ENCODE results near the gene ANO4.

Gene ANO4

DNA sequence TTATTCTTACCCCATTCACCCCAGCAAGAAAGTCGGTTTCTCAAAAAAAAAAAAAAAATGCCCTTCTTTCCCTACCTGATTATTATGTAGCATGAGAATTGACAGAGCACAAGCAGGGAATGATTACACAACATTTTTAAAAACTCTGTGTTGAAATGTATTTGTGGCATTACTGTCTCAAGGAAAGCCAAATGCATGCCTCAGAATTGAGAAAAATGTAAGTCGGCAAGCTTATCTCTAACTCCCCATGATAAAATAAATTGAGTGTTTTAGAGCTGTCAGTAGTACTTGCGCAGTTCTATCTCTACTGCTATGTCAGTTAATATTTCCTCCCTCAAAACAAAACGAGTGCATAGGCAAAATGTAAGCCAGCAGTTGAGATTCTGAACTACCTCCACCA lies 25.7 kb downstream of the ANO4 start:
- no peak for DNase-seq

DNA sequence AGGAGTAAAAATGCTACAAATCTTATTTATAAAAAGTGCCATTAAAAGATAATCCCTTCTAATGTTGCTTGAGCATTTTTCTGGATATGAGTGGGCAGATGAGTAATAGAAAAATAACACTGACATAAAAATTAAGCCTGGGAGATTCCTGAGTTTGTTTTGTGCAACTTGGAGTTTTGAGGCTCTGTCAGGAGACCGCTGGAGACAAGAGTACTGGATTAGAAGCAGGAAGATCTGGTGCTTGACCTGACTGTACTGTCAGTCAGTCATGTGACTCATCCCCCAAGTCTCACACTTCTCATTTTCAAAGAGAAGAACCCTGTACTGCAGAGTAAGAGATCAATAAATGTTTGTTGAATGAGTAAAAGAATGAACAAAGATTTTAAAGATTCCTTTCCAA lies 29.4 kb downstream of the ANO4 start:
- DNase-seq, result no peak

DNA sequence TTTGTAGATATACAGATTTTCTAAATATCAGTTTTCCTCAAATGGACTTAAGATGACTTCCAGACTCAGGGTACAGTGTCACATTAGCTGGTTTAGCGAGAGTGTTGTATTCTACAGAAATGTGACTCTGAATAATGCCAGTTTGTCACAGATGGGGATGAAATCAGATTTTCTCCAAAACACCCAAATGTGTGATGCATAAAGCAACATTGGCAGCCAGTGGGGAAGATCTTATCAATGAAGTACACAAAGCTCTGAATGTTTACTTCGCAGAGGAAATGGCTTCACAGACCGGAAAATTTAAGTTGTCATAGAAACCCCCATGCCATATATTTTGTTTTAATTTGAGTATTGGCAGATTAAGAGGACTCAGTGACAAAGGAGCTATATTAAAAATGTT lies 29.9 kb downstream of the ANO4 start:
- no peak for DNase-seq

DNA sequence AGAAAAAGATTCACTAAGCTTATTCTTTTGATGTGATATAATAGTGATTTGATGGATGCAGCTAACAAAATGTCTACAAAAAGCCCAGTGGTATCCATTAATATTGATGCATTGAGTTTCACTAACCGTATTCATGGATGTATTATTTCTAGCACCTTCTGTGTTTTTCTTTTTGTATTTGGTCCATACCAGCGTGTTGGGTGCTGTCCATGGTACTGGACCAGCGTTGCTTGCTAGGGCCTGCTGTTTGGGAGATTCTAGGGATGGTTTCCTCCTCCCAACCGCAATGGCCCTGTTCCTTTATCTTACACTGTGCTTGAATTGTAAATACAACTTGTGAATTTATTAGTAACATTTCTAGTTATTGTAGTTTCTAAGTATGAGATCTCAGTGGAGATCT lies 31.7 kb downstream of the ANO4 start:
- DNase-seq, result no peak

DNA sequence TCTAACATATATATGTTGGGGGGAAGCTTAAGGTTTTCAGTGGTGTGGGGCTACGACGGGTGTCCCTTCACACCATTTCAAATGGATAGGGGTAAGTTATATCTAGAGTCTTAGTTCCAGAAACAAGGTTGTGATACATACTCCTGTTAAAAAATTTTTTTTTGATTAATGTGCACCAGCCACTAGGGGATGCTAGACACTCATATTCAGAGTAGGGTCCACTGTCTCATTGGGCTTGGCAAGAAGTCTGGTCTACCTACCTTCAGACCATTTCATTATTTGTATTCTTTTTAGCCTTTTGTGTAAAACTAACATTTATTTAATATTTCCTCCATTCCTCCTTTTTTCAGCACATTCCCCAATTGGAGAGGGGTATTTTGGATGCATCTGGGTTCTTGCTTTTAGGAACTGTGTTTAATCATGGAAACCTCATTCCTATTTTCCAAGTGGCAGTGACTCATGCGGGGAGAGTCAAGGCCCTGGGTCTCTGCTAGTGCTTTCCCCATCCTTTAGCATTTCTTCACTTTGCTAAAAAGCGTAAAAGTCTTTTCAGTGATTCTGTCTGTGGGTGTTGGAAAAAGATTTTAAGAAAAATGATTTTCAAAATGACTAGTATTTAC lies 33.4 kb downstream of the ANO4 start:
- DNase-seq, result no peak

DNA sequence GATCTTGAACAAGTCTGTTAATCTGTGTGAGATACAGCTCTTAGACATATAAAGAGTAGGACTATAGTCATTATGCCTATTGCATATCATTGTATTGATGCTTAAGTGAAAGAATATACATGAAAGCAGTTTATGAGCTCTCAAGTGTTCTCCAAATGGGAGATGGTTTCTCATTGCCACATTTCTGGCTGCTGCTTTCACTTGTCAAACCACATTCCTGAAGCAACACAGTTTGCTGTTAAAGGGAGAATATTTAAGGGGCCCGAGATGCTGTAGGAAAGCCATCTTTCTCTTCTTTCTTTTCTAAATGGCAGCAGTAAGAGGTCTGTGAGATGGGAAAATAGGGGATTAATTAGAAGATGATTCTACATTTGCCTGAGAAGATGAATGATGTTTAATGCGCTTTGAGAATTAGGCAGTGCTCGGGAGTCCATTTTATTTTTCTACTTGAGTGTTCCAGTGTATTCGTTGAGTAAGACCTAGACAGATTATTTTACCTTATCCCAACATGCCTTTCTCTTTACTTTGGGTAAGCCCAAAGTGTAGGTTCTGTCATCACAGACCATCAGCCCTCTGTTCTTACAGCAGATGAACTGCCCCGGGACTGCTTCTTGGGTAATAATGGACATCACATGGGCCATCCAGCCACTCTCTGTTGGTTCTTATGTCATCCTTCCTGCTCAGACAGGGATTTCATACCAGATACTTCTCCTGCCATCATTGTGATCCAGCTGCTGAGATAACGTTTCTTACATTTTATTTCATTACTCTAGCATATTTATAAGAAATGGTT lies 35.6 kb downstream of the ANO4 start:
- DNase-seq, result no peak

DNA sequence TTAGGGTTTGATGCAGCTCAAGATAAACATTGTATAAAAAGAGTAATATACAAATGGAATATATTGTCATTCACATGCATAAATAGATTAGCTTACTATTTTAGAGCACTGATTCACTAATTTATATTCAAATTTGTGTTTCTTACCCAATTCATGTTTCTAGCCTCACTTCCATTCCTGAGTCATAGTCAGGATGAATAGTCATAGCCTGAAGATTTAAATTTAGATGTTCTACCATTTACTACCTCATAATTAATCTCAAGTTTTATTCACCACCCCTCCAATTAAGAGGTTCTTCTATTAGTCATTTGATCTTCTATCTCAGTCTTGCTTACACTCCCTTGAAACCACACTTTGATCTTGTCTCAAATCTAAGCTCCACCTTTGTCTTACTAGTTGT lies 38.7 kb downstream of the ANO4 start:
- no peak for DNase-seq

DNA sequence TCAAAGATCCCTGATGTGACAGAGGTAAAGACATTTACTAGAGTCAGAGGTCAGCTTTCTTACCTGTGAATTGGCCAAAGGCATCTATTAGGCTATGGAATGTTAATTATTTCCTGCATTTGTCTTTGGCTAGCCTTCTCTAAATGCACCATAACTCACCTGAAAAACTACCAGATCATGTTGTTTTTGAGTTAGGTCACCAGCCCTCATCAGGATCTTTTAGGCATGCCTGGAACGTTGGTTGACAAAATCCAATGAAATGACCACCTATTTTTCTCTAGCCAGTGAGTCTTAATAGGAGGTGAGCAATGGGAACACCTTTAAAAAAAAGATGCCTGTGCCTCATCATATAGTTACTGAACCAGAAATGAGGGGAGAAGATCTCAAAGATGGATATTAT lies 46.2 kb downstream of the ANO4 start:
- no peak for DNase-seq

DNA sequence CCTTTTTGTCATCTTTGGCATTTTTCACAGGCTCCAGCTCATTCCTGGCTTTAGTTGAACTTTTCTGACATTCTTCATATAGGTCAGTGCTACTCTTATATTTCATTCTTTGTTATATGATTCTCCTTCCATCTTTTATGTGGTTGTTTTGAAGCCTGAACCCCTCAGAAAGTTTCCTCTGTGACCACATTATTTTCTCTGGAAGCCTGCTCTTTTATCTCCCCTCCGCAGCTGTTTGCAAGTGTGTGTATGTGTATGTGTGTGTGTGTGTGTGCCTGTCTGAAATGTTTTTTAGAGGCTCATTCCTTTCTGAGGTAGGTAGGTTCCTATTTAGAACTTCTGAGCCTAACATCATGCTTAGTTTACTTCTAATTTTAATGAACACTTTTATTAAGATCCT lies 47.6 kb downstream of the ANO4 start:
- DNase-seq, result no peak

DNA sequence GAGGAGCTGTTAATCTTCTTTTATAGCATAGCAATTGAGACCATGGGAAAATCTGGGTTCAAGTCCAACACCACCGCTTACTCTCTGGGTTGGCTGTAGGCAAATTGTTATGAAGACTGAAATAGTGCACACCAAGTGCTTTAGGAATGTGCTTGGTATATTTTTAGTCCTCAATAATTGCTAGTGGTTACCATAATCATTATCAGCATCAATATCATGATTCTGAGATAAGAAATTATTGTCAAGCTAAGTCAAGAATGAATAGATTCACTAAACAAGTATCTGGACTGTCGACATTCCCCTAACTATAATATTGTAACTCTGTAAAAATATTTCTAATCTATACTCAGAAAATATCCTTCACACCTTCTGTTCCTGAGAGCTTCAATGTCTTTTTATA lies 48.5 kb downstream of the ANO4 start:
- DNase-seq, result no peak

DNA sequence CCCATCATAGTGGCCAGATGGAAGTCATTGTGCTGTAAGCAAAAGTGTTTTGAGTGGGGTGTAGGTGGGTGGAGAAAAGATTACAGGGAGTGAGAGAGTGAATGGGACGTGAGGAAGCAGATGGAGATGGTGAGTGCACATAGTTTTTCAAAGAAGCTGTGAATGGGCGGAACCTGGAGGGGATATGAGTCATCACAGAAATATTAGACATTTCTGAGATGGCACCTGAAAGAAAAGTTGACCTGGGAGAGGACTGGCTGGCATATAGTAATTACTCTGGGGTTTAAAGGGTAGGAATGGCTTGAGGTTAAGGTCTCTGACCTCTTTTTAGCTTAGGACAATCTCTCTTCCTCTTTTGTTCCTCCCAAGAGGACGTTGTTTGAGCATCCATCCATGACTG lies 50.5 kb downstream of the ANO4 start:
- DNase-seq, result no peak

DNA sequence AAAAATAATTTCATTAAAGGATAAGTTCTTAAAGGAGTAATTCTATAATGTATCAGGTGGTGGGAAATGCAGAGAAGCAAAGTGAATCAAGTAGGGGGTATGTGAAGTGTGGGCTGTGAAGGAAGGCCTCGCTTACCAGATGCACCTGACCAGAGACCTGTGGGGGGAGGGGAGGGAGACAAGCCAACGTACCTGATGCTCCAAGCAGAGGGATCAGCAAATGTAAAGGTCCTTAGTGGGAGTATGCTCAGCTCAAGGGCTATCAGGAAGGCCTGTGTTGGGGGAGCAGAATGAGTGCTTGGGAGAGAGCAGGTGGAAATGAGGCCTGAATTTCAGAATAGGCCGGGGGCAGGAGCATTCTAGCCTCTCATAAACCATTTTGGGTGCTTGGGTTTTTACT lies 57.1 kb downstream of the ANO4 start:
- no peak for DNase-seq

DNA sequence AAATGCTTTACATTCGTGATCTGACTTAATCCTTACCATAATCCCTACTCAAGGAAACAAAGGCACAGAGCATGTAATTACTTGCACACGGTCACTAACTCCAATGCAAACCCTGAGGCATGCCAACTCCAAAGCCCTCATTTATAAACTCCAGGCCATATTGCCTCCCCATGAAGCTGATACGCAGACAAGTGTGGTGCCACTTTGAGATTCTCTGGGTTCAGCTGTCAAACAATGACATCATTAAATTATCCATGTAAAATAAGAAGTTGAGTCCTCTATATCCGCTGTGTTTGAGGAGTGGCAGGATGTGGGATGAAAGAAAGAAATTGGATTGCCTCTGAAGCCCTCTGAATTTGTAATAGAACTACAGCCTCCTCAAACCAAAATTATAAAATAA lies 62.8 kb downstream of the ANO4 start:
- DNase-seq, result no peak

DNA sequence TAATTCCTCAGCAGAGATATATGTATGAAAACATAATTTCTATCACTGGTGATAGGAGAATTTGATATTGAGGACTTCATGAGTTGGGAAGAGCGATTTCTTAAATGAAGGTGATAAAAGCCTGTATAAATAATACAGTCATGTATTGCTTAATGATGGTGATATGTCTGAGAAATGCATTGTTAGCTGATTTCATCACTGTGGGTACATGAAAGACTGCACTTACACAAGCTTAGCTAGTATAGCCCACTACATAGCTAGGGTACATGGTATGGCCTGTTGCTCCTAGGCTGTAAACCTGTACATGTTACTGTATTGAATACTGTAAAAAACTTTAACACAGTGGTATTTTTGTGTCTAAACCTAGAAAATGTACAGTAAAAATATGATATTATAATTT lies 63.4 kb downstream of the ANO4 start:
- DNase-seq, result no peak

DNA sequence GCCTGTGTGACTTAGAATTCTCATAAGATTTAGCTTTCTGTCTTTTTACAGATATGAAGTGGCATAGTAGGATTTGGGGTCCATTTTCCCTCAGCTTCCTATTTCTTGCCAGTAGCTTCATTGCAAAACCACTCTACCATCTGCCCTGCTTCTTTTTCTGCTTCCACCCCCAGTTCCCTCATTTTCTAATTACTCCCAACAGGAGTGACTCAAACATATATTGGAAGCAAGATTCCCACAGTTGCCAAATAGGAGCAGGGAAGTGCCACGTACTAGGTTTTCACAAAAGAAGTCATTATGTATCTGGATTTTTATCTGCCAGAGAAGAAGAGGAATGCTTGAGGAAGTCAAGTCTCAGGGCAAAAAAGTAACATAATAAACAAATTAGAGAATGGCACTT lies 64.1 kb downstream of the ANO4 start:
- no peak for DNase-seq

DNA sequence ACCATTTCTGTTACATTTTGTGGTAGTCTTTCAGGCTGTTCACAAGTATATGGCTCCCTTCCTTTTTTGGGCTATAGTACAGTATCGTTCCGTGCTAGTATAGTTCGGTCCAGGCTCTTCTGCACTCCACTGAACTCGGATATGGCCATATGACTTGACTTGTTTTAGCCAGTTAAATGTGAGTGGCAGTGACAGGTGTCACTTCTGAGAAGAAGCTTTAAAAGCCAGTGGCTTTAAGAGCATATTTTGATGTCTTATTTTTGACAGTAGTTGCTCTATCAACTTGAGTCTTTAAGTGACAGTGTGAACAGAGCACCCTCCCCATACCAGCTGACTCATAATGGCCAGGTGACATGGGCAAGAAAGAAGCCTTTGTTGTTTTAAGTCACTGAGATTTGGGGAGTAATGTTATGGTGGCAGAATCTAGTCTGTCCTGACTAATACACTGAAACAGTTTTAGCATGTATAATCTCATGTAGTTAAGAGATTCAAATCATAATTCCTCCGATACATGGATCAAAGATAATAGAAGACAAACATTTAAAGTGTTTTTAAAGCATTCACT lies 64.6 kb downstream of the ANO4 start:
- DNase-seq, result no peak

DNA sequence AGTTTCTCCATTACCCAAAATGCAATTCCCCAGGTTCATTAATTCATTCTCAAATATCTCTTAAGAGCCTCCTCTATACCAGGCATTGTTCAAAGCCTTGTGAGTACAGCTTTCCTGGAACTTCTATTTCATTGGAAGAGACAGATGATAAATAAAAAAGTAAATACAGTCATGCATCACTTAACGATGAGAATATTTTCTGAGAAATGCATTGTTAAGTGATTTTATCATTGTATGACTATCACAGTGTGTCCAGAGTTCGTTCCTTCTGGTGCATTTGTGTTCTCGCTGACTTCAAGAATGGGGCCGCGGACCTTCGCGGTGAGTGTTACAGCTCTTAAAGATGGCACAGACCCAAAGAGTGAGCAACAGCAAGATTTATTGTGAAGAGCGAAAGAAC lies 66.0 kb downstream of the ANO4 start:
- DNase-seq, result no peak

DNA sequence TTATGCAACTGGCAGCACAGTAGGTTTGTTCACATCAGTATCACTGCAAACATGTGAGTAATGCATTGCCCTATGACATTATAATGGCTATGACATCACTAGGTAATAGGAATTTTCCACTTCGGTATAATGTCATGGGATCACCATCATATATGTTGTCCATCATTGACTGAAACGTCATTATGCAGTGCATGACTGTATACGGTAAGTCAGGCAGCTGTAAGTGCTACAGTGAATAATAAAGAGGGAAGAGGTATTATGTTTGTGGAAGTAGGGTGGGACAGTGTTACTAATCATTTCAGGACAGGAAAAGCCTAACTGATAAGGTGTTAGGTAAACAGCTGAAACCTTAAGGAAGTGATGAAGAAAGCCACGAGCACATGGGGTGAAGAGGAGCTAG lies 68.1 kb downstream of the ANO4 start:
- DNase-seq, result no peak

DNA sequence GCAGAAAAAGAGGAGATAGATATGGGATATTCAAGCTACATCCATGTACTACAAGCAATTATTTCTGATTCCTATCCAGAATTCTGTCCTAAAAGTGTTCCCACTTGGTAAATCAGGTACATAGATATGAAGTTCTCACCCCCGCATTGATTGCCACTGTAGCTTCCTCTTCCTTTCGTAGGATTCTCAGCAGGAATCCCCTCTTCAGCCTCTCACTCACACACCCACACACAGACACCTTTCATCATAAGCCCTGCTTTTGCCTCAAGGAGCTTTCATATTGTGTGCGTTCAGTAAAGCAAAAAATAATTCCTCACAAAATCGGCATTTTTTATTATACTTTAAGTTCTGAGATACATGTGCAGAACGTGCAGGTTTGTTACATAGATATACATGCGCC lies 69.8 kb downstream of the ANO4 start:
- no peak for DNase-seq

DNA sequence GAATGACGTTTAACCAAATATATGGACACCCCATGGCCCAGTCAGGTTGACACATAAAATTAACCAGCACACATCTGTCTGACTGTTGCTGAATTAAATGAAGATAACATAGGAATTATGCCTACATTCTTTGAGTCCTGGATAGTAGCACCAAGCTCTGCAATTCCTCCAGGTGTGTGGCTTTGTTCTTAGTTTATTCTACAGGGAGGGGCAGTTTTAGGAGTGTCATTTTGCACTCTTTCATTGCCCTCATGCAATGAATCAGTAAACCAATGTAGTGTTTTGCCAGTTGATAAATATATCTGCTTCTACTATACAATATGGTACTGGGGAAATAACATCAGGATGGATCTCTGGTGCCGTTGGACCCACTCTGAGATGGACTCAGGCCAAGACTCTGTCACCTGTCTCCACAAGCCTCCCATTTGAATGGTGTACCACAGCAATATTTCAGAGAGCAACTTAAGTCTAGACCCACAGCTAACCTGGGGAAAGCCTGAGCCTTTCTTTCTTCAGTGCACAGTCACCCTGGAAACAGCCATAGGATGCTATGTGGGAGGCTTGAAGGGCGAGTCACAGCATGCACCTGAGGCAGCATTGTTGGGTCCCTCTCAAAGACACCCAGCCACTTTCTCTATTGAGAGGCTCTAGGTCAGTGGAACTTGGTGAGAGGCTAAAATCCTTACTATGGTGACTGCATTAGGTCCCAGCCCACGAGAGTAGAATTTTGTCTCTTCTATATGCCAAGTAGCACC lies 73.2 kb downstream of the ANO4 start:
- DNase-seq, result no peak

DNA sequence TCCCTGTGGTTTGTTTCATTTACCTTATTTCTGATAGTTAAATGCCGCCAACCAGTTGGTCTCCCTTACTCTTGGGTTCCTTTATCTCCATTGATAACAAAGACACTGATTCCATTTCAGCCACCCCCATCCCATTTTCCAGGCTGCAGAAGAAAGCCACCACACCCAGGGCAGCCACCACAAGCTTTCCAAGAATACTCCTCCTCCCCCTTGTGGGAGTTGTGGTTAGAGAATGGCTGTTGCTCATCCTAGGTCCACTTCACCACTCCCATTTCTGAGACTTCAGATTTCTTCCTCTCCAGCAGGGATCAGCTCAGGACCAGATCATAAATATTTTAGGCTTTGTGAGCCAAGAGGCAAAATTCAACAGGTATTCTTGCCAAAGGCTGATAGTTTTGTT lies 73.9 kb downstream of the ANO4 start:
- DNase-seq, result no peak

DNA sequence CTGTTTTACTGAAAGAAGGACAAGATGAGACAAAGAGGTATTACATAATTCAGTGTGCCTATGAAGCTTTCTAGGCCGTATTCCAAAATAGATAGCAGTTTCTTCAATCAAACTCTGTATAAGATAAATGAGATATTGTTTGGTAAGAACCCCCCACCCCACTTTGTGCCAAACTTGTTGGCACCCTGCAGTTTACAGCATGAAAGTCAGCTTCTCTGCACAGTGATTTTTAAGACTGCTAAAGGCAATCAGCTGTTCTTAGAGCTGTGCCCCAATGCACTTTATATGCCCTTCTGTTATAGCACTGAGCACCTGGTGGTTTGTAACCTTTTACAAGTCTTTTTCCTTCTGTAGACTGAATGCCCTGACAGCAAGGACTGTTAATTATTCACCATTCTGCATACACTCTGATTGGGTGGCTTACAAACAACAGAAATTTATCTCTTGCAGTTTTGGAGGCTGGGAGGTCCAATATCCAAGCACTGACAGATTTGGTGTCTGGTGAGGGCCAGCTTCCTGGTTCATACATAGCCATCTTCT lies 76.7 kb downstream of the ANO4 start:
- DNase-seq, result no peak

DNA sequence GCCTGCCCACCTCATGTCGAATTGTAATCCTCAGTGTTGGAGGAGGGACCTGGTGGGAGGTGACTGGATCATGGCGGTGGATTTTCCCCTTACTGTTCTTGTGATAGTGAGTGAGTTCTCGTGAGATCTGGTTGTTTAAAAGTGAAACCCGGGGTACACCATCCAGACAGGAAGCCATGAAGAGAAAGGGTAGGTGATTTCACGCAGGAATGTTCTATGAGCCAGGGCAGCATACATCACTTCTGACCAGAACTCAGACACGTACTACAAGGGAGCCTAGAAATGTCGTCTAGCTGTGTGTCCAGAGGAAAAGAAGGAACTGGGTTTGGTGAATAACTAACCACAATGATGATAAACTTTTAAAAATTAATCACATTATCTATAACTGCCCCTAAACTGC lies 80.6 kb downstream of the ANO4 start:
- DNase-seq, result no peak

DNA sequence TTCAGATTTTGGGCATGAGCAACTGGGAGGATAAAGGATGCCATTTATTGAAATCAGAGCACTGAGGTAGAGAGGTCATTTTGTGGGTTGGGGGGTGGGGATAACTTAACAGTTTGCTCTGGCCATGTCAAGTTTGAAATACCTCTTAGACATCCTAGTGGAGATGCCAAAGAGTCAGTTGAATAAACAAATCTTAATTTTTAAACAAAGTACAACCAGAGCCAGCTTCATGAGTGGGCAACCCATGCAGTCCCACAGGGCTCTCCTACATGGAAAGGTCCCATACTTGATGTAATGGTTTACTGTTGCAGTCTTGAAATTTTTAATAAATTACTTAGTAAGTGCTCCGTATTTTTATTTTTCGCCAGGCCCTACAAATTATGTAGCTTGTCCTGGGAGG lies 81.2 kb downstream of the ANO4 start:
- no peak for DNase-seq
